PFSK-1 (cell line): Measurements from ENCODE around the gene ZMYND11.

Experiments
- FOXP2 ChIP-seq: optimal IDR thresholded peaks from 2 replicates; pipeline ENCODE3; 2011; ENCODE audit warnings: borderline replicate concordance, control low read depth, inconsistent platforms; ENCODE audit not compliant: insufficient read depth; ENCODE audit errors: extremely low read length, extremely low read depth
- POLR2AphosphoS5 ChIP-seq: IDR thresholded peaks from 2 replicates; pipeline ENCODE4 v1.6.1; 2012; ENCODE audit warnings: low read depth, mild to moderate bottlenecking, control low read depth, low read length, moderate library complexity
- SIN3A ChIP-seq: IDR thresholded peaks from 2 replicates; pipeline ENCODE4 v1.6.1; 2012; ENCODE audit warnings: mild to moderate bottlenecking, low read length, moderate library complexity, borderline replicate concordance; ENCODE audit not compliant: insufficient read depth
- TAF1 ChIP-seq: IDR thresholded peaks from 2 replicates; pipeline ENCODE4 v1.6.1; 2012; ENCODE audit warnings: low read length, control low read depth, borderline replicate concordance; ENCODE audit not compliant: insufficient read depth
- TF ChIP-seq, protein P1 (sequence below), 2 experiments: IDR thresholded peaks; 2 replicates each; pipeline versions ENCODE4 v1.6.1 to v1.8.0; 2011 to 2012; ENCODE audit warnings: low read depth in 2 of 2, low read length in 2 of 2, control low read depth in 1 of 2, inconsistent platforms in 1 of 2, mild to moderate bottlenecking in 1 of 2, moderate library complexity in 1 of 2; ENCODE audit not compliant: insufficient read depth in 1 of 2

The ZMYND11 gene

DNA sequence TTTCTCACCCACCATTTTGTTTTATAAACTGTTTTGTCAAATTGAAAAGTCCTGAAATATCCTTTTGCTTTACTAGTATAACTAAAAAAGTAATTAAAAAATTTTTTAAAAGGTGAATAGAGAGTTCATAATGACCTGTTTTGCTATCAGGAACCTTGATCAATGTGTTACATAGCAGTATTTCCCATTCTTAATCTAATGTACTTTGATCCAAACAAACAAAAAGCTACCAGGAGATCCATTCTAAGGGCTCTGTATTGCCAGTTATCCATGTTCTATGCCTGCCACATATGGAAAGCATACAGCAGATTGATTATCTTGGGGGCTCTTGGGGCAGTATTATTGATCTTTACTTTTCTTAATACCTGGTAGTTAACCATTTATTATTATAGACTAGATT lies 32.1 kb downstream of the ZMYND11 start:
- TF ChIP-seq FOXP2 (no peak), SIN3A (no peak)
- TF ChIP-seq, protein P1, sequence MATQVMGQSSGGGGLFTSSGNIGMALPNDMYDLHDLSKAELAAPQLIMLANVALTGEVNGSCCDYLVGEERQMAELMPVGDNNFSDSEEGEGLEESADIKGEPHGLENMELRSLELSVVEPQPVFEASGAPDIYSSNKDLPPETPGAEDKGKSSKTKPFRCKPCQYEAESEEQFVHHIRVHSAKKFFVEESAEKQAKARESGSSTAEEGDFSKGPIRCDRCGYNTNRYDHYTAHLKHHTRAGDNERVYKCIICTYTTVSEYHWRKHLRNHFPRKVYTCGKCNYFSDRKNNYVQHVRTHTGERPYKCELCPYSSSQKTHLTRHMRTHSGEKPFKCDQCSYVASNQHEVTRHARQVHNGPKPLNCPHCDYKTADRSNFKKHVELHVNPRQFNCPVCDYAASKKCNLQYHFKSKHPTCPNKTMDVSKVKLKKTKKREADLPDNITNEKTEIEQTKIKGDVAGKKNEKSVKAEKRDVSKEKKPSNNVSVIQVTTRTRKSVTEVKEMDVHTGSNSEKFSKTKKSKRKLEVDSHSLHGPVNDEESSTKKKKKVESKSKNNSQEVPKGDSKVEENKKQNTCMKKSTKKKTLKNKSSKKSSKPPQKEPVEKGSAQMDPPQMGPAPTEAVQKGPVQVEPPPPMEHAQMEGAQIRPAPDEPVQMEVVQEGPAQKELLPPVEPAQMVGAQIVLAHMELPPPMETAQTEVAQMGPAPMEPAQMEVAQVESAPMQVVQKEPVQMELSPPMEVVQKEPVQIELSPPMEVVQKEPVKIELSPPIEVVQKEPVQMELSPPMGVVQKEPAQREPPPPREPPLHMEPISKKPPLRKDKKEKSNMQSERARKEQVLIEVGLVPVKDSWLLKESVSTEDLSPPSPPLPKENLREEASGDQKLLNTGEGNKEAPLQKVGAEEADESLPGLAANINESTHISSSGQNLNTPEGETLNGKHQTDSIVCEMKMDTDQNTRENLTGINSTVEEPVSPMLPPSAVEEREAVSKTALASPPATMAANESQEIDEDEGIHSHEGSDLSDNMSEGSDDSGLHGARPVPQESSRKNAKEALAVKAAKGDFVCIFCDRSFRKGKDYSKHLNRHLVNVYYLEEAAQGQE (IDR thresholded peaks at IDR 0.05; ENCODE audit: insufficient read depth in 1 of 2, low read depth in 2 of 2, low read length in 2 of 2): no peak

DNA sequence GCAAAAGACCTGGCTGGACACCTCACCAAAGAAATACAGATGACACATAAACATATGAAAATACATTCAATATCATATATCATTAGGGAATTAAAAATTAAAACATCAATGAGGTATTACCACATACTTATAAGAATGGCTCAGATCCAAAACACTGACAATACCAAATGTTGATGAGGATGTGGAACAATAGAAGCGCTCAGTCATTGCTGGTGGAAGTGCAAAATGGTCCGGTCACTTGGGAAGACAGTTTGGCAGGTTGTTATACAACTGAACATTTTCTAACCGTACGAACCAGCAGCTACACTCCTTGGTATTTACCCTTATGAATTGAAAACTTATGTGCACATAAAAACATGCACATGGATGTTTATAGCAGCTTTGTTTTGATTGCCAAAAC lies 38.5 kb downstream of the ZMYND11 start:
- no peak for TF ChIP-seq TAF1
- no peak for TF ChIP-seq POLR2AphosphoS5
- no peak for TF ChIP-seq FOXP2
- TF ChIP-seq SIN3A: no peak
- TF ChIP-seq, protein P1 (IDR thresholded peaks at IDR 0.05; ENCODE audit: insufficient read depth in 1 of 2, low read depth in 2 of 2, low read length in 2 of 2): no peak

DNA sequence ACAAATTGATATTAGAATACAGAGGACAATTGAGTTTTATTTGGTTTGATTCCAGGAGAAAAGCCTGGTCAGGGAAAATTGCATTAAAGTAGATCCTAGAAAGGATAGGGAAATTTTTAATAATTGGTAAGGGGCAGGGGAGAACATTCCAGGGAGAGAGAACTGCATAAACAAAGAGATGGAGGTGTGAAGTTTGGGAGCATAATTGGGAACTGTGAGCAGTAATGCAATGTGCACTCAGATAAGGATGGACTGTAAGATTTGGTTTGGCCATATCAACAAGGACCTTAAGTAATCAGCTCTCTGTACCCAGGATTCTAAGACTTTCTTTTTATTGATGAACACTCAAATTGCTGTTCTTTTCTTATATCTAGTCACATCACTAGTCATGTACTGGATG lies 41.4 kb downstream of the ZMYND11 start:
- TF ChIP-seq SIN3A (no peak), TAF1 (no peak), POLR2AphosphoS5 (no peak), FOXP2 (no peak)
- TF ChIP-seq, protein P1 (IDR thresholded peaks at IDR 0.05; ENCODE audit: insufficient read depth in 1 of 2, low read depth in 2 of 2, low read length in 2 of 2): no peak

DNA sequence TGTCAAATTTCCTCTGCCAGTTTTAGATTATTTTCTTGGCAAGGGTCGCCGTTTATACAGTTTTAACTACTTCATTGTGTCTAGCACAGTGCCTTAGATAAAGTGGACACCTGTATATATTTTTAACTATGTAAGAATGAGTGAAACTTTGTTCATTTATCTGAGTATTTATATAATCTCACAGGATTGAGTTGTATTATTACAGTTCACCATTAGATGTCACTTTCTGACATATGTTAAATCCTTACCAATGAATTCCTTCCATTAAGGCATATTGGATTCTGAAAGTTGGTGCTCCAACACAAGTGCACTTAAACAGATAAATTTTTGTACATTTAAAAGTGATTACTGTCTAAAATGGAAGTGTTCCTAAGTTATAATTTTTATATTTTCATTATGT lies 43.0 kb downstream of the ZMYND11 start:
- TF ChIP-seq FOXP2: no peak
- TF ChIP-seq POLR2AphosphoS5: no peak
- TF ChIP-seq, protein P1 (IDR thresholded peaks at IDR 0.05; ENCODE audit: insufficient read depth in 1 of 2, low read depth in 2 of 2, low read length in 2 of 2): no peak
- TF ChIP-seq SIN3A: no peak
- no peak for TF ChIP-seq TAF1

DNA sequence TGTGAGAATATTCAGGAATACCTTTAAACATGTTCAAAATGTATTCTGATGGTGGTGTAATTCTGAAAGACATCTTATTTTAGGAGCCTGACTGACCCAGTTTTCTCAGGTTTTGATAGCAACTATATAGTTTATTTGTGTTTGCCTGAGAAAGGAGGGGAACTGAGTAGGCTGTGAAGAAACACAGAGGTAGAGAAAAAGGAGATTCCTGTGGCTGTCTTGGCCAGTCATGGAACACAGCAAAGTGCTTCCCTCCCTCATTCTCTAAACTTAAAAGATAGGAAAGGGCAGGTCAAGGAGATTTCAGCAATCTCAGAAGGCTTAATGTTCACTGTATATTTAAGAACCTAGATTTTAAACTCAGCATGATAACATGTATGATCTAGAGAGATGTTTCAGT lies 43.5 kb downstream of the ZMYND11 start:
- TF ChIP-seq POLR2AphosphoS5 (no peak), FOXP2 (no peak), SIN3A (no peak), TAF1 (no peak)
- TF ChIP-seq, protein P1 (IDR thresholded peaks at IDR 0.05; ENCODE audit: insufficient read depth in 1 of 2, low read depth in 2 of 2, low read length in 2 of 2): no peak
